Esophagus muscularis mucosa (tissue), 4 donors: ENCODE results near the gene PRODH2. TPM values are rescaled to one million over a fixed set of nuclear protein-coding genes. Genes with fewer than 3 reads are reported as not detected.

Experiments used
- DNase-seq: peaks from one replicate; pipeline ENCODE4 v3.0.0-alpha.2; 2017; ENCODE audit errors: extremely low spot score
- H3K27ac ChIP-seq, 4 donors: fragments of 200-600 bp; sonication (generic); replicated peaks in 1 of 4; 1 replicate in 3 of 4; 2 replicates in 1 of 4; pipeline ENCODE4 v1.5.1; 2016 to 2019; ENCODE audit warnings: mild to moderate bottlenecking in 1 of 4
- H3K27me3 ChIP-seq, 4 donors: fragments of 200-600 bp; sonication (generic); one replicate each; pipeline versions ENCODE4 v1.5.1 to v1.6.0; 2016 to 2019
- H3K36me3 ChIP-seq, 4 donors: fragments of 200-600 bp; sonication (generic); one replicate each; pipeline ENCODE4 v1.5.1; 2016 to 2019
- H3K4me1 ChIP-seq, 4 donors: fragments of 200-600 bp; sonication (generic); one replicate each; pipeline ENCODE4 v1.5.1; 2016 to 2019
- H3K4me3 ChIP-seq, 4 donors: fragments of 200-600 bp; sonication (generic); 1 replicate in 2 of 4; 2 replicates in 2 of 4; pipeline ENCODE4 v1.5.1; 2016 to 2019; ENCODE audit warnings: mild to moderate bottlenecking in 4 of 4, moderate library complexity in 1 of 4
- H3K9me3 ChIP-seq, 4 donors: fragments of 200-600 bp; sonication (generic); 1 replicate in 3 of 4; 2 replicates in 1 of 4; pipeline ENCODE4 v1.5.1; 2016 to 2019
- CTCF ChIP-seq, 3 experiments: fragments of 200-600 bp in 2 of 3; fragments of 450-650 bp in 1 of 3; sonication (generic) in 2 of 3; IDR thresholded peaks; one replicate each; pipeline ENCODE4 v1.5.1; 2017 to 2019; ENCODE audit warnings: antibody characterized with exemption in 3 of 3, mild to moderate bottlenecking in 2 of 3, moderate library complexity in 1 of 3
- EP300 ChIP-seq: sonication (generic); formaldehyde crosslinking; IDR thresholded peaks from one replicate; pipeline ENCODE4 v1.6.1; 2017; ENCODE audit warnings: antibody characterized with exemption
- POLR2A ChIP-seq: fragments of 450-650 bp; IDR thresholded peaks from one replicate; pipeline ENCODE4 v1.6.1; 2017; ENCODE audit warnings: antibody characterized with exemption, moderate library complexity, mild to moderate bottlenecking, low read depth
- POLR2AphosphoS5 ChIP-seq, 2 donors: sonication (generic); formaldehyde crosslinking; IDR thresholded peaks; one replicate each; pipeline ENCODE4 v1.6.1; 2017; ENCODE audit warnings: antibody characterized with exemption in 2 of 2
- WGBS: methylation state at CpG from one replicate; pipeline ENCODE4 v1.1.5; 2018; 5-methylcytosine and 5-hydroxymethylcytosine counted together
- intact Hi-C: fragments of 100-400 bp; cut with DNase I; formaldehyde crosslinking; loops from one replicate; pipeline ENCODE4 v1.15.1; 2023
- total RNA-seq, 4 donors: library from RNA; depleted of rRNA; stranded (reverse); fragments of >200 nt; gene quantifications; one replicate each; pipeline versions ENCODE4 v1.1.0 to v1.2.1, GENCODE V29; 2016

Gene PRODH2
- total RNA-seq, 4 donors from 2014 or later, result not detected

- WGBS, result 74% methylated on average over 6 of the region's 9 CpGs
- TF ChIP-seq CTCF (IDR thresholded peaks at IDR 0.05) (no peak), EP300 (no peak), POLR2A (no peak), POLR2AphosphoS5 (IDR thresholded peaks at IDR 0.05) (no peak)
- no peak for DNase-seq
- Histone ChIP-seq H3K9me3 (no peaks in the 10 kb centered on the region), H3K27ac (no peak within 1 kb of the TSS), H3K36me3 (no peaks in the 10 kb centered on the region), H3K4me1 (peaks cover 13 to 15% (median 14%) of the 10 kb centered on the region in 4 donors), H3K27me3 (peaks cover 4 to 98% (median 44%) of the 10 kb centered on the region in 4 donors), H3K4me3 (no peak within 1 kb of the TSS)
- intact Hi-C loops, result loop anchor here (10.0 kb wide), 1 partner anchor 67 kb away; no protein-coding TSS in a partner anchor
Observed at GRCh38 chr19:35852029-35852780, 39.6 kb upstream of the PRODH2 start, which contains the start of gene NPHS1. Gene NPHS1 (minus strand): TSS chr19:35852504. CDS start chr19:35851837, 667 bp downstream.

GRCh38 chr19:35851213-35852028 is 38.8 kb upstream of the PRODH2 start:
- WGBS, result 58% methylated on average over 22 of the region's 32 CpGs
- DNase-seq, result no peak

GRCh38 chr19:35848919-35849505 is 36.4 kb upstream of the PRODH2 start:
- WGBS, result 88% methylated on average over 16 of the region's 18 CpGs
- Histone ChIP-seq H3K27me3 (peaks cover 0 to 96% (median 41%) of the 10 kb centered on the region in 4 donors), H3K4me1 (peaks cover 9 to 21% (median 19%) of the 10 kb centered on the region in 4 donors), H3K4me3 (no peak overlapping the region), H3K9me3 (no peaks in the 10 kb centered on the region), H3K27ac (no peak overlapping the region), H3K36me3 (no peaks in the 10 kb centered on the region)
- intact Hi-C loops, result no loop called here
- no peak for DNase-seq
- no peak for TF ChIP-seq EP300
- no peak for TF ChIP-seq CTCF (IDR thresholded peaks at IDR 0.05)
- TF ChIP-seq POLR2A, result no peak
- no peak for TF ChIP-seq POLR2AphosphoS5 (IDR thresholded peaks at IDR 0.05)

More at GRCh38 chr19:35851213-35852028, 38.8 kb upstream of the PRODH2 start:
- Histone ChIP-seq H3K27me3 (peaks cover under 1 to 96% (median 37%) of the 10 kb centered on the region in 4 donors), H3K4me3 (no peak overlapping the region), H3K27ac (no peak overlapping the region), H3K4me1 (peaks cover 5 to 8% (median 7%) of the 10 kb centered on the region in 4 donors), H3K9me3 (no peaks in the 10 kb centered on the region), H3K36me3 (no peaks in the 10 kb centered on the region)
- intact Hi-C loops, result loop anchor here (10.0 kb wide), 1 partner anchor 67 kb away; no protein-coding TSS in a partner anchor
- TF ChIP-seq EP300 (no peak), CTCF (IDR thresholded peaks at IDR 0.05) (no peak)

GRCh38 chr19:35848486-35848885 is 35.8 kb upstream of the PRODH2 start:
- Histone ChIP-seq H3K4me3 (no peak overlapping the region), H3K9me3 (no peaks in the 10 kb centered on the region), H3K4me1 (peaks cover 9 to 25% (median 23%) of the 10 kb centered on the region in 4 donors), H3K27me3 (peaks cover 0 to 96% (median 45%) of the 10 kb centered on the region in 4 donors), H3K27ac (no peak overlapping the region), H3K36me3 (no peaks in the 10 kb centered on the region)
- 80% methylated on average over 8 of the region's 8 CpGs for WGBS
- intact Hi-C loops, result no loop called here
- DNase-seq, result no peak
- TF ChIP-seq POLR2AphosphoS5 (IDR thresholded peaks at IDR 0.05), result no peak
- no peak for TF ChIP-seq EP300
- TF ChIP-seq CTCF (IDR thresholded peaks at IDR 0.05), result no peak
- TF ChIP-seq POLR2A, result no peak
